HG03135 (cell line): Measurements from ENCODE around the gene HEY2.
"Not testable (repeated sequence)": the region's sequence is repeated elsewhere in the genome, so short reads cannot be mapped to it uniquely, and the experiment has no call there.

Experiments used
- ATAC-seq: cut with Tn5 transposase; IDR thresholded peaks from one replicate; pipeline ENCODE4 v1.9.1; 2021; ENCODE audit warnings: mild to moderate bottlenecking, moderate library complexity; ENCODE audit not compliant: unreplicated experiment

The HEY2 gene

GRCh38 chr6:125794342-125795137 lies 45.1 kb downstream of the HEY2 start:
- ATAC-seq: no peak

- no peak for ATAC-seq
Measured at GRCh38 chr6:125795301-125795700, 45.9 kb downstream of the HEY2 start.

- ATAC-seq: no peak
Measured at GRCh38 chr6:125797120-125797885, 47.9 kb downstream of the HEY2 start.

- ATAC-seq: no peak
Measured at GRCh38 chr6:125797886-125798444, 48.5 kb downstream of the HEY2 start.

GRCh38 chr6:125798734-125799508 lies 49.5 kb downstream of the HEY2 start:
- ATAC-seq: peak; percentile 85

GRCh38 chr6:125802383-125802782 lies 53.0 kb downstream of the HEY2 start:
- no peak for ATAC-seq

- no peak for ATAC-seq
Measured at GRCh38 chr6:125802943-125803377, 53.5 kb downstream of the HEY2 start.

- peak; percentile 48 for ATAC-seq
Measured at GRCh38 chr6:125804264-125804663, 54.8 kb downstream of the HEY2 start.

GRCh38 chr6:125804866-125805425 lies 55.5 kb downstream of the HEY2 start:
- not testable (repeated sequence) for ATAC-seq

GRCh38 chr6:125806813-125807212 lies 57.4 kb downstream of the HEY2 start:
- no peak for ATAC-seq

- peak; percentile 29 for ATAC-seq
Measured at GRCh38 chr6:125807293-125807692, 57.9 kb downstream of the HEY2 start.

- ATAC-seq: no peak
Measured at GRCh38 chr6:125808060-125808459, 58.6 kb downstream of the HEY2 start.

- ATAC-seq: no peak
Measured at GRCh38 chr6:125808591-125808990, 59.2 kb downstream of the HEY2 start.

GRCh38 chr6:125809570-125810170 lies 60.2 kb downstream of the HEY2 start:
- ATAC-seq: no peak

- no peak for ATAC-seq
Measured at GRCh38 chr6:125810445-125810844, 61.0 kb downstream of the HEY2 start.
